Prostate gland (tissue), 2 donors: Measurements from ENCODE around the gene PLXNB2. TPM values are rescaled to one million over a fixed set of nuclear protein-coding genes. Genes with fewer than 3 reads are reported as not detected.

ENCODE experiments used
- DNase-seq: peaks from one replicate; pipeline ENCODE4 v3.0.0-alpha.2; 2019; ENCODE audit warnings: low spot score
- H3K27ac ChIP-seq, 2 donors: fragments of 200-600 bp; sonication (generic); 2 replicates each; pipeline ENCODE4 v1.5.1; 2017 to 2019
- H3K27me3 ChIP-seq: fragments of 200-600 bp; sonication (generic); replicated peaks from 2 replicates; pipeline ENCODE4 v1.5.1; 2019; ENCODE audit not compliant: insufficient read depth
- H3K36me3 ChIP-seq, 2 donors: fragments of 200-600 bp; sonication (generic); 1 replicate in 1 of 2; 2 replicates in 1 of 2; pipeline versions ENCODE4 v1.5.1 to v1.8.1; 2017 to 2019
- H3K4me1 ChIP-seq: fragments of 200-600 bp; sonication (generic); replicated peaks from 2 replicates; pipeline ENCODE4 v1.5.1; 2019
- H3K4me3 ChIP-seq, 2 donors: fragments of 200-600 bp; sonication (generic); 2 replicates each; pipeline ENCODE4 v1.5.1; 2017 to 2019
- H3K9me3 ChIP-seq: fragments of 200-600 bp; sonication (generic); 2 replicates; pipeline ENCODE4 v1.5.1; 2017
- CTCF ChIP-seq, 4 experiments: fragments of 200-600 bp in 2 of 4; fragments of 450-650 bp in 2 of 4; sonication (generic) in 2 of 4; IDR thresholded peaks; 1 replicate in 3 of 4; 2 replicates in 1 of 4; pipeline ENCODE4 v1.5.1; 2016 to 2019; ENCODE audit warnings: antibody characterized with exemption in 4 of 4, mild to moderate bottlenecking in 2 of 4, moderate library complexity in 2 of 4
- POLR2A ChIP-seq: fragments of 450-650 bp; IDR thresholded peaks from one replicate; pipeline ENCODE4 v1.6.1; 2016; ENCODE audit warnings: antibody characterized with exemption, mild to moderate bottlenecking
- POLR2AphosphoS5 ChIP-seq: sonication (generic); formaldehyde crosslinking; IDR thresholded peaks from one replicate; pipeline ENCODE4 v1.6.1; 2017; ENCODE audit warnings: antibody characterized with exemption
- WGBS: methylation state at CpG from one replicate; pipeline ENCODE4 v1.1.5; 2018; 5-methylcytosine and 5-hydroxymethylcytosine counted together
- intact Hi-C: fragments of 100-400 bp; cut with DNase I; formaldehyde crosslinking; loops from one replicate; pipeline ENCODE4 v1.14.2; 2022
- total RNA-seq, 2 donors: library from RNA; depleted of rRNA; stranded (reverse); fragments of >200 nt; gene quantifications; one replicate each; pipeline ENCODE4 v1.1.0, GENCODE V29; 2016

The PLXNB2 gene
- total RNA-seq, 2 donors from 2014 or later, result 259 to 309 TPM

DNA sequence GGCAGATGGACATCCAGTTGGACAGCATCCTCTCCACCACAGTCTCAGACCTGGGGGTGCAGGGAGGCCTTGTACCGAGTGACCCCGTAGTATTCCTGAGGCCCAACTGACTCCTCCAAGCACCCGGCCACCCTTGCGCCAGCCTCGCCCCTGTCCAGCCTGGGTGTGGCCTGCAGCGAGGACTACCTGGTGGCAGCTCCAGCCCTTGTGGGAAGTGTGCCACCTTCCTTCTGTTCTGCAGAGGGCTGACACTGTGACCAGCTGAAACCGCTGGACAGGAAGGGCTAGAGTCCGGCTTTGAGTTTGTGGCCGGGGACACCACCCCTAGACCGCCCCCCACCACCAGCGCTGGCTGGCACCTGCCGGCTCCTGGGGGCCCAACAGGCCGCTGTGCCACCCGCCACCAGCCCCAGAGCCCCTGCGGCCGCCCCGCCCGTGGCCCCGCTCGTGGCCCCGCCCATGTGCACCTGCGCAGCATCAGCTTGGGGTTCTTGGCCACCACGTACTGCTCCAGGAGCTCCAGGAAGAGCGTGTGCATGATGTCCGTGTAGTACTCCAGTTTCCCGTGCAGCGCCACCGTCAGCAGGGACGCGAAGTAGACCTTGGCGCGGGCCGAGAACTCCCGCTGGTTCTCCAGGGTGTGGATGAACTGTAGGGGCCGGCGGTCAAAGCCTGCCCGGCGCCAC lies 27.3 kb downstream of the PLXNB2 start:
- Histone ChIP-seq H3K27me3 (no peaks in the 10 kb centered on the region), H3K27ac (no peak overlapping the region), H3K9me3 (no peaks in the 10 kb centered on the region), H3K4me1 (peaks cover 14% of the 10 kb centered on the region), H3K36me3 (peaks cover 27 to 44% of the 10 kb centered on the region in 2 donors), H3K4me3 (no peak overlapping the region)
- no peak for TF ChIP-seq POLR2A
- no peak for TF ChIP-seq POLR2AphosphoS5
- TF ChIP-seq CTCF (IDR thresholded peaks at IDR 0.05), result no peak
- intact Hi-C loops, result no loop called here
- whole genome bisulfite sequencing, result 88% methylated on average over 29 of the region's 38 CpGs
- no peak for DNase-seq

DNA sequence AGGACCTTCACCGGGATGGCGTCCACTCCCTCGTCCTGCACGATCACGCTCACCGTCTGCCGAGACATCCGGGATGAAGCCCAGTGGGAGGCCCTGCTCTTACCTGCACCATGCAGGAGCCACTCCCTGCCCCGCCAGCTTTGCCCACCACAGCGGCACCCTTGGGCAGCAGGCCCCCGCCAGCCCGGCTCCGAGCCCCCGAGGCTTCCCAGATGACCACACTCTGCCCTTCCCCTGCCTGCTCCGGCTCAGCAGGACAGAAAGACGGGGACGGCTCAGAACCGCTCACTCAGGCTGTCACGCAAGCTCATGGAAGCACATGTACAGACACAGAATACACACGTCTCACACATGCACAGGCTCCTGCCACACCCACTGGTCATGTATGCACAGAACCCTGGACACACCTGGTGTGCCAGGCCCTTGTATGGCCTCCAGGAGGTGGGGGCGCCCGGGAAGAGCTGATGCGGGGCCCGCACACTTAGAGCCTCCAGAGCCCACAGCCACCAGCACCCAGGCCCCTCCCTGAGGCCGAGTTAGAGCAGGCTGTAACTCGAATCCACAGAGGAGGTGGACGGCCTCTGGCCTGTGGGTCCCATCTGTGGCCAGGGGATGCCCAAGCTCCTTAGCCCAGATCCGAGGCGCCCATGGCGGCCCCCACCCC lies 28.4 kb downstream of the PLXNB2 start:
- DNase-seq, result no peak
- Histone ChIP-seq H3K36me3 (peaks cover 27 to 40% of the 10 kb centered on the region in 2 donors), H3K27me3 (no peaks in the 10 kb centered on the region), H3K4me3 (no peak overlapping the region), H3K27ac (no peak overlapping the region), H3K9me3 (no peaks in the 10 kb centered on the region), H3K4me1 (peaks cover 14% of the 10 kb centered on the region)
- TF ChIP-seq CTCF (IDR thresholded peaks at IDR 0.05), result no peak
- TF ChIP-seq POLR2A, result no peak
- no peak for TF ChIP-seq POLR2AphosphoS5
- intact Hi-C loops, result no loop called here
- WGBS, result 90% methylated on average over 30 of the region's 30 CpGs

- Histone ChIP-seq H3K36me3 (peaks cover 27 to 34% of the 10 kb centered on the region in 2 donors), H3K27ac (no peak overlapping the region), H3K4me1 (peaks cover 14% of the 10 kb centered on the region), H3K27me3 (no peaks in the 10 kb centered on the region), H3K9me3 (no peaks in the 10 kb centered on the region), H3K4me3 (no peak overlapping the region)
- intact Hi-C loops, result no loop called here
- DNase-seq, result no peak
- TF ChIP-seq CTCF (IDR thresholded peaks at IDR 0.05) (no peak), POLR2A (no peak), POLR2AphosphoS5 (no peak)
- 95% methylated on average over 21 of the region's 21 CpGs for WGBS
Measured at GRCh38 chr22:50278461-50278860, 29.0 kb downstream of the PLXNB2 start.

DNA sequence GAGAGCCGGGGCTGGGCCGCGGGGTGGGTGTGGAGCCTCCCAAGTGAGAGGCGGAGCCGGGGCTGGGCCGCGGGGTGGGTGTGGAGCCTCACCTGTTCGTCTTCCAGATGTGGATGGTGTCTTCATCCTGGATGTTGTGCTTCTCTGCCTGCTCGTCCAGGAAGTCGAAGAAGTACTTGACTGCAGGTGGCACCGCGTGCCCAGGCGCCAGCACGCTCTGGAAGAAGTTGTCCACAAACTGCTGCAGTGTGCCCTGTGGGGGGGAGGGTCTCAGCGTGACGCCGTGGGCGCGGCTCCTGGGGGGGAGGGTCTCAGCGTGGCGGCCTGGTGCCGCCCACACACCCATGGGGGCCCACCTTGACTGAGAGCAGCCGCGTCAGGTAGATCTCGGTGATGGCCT lies 29.7 kb downstream of the PLXNB2 start:
- H3K27me3 ChIP-seq, result no peaks in the 10 kb centered on the region
- no peak overlapping the region for H3K27ac ChIP-seq
- H3K36me3 ChIP-seq, result peaks cover 27 to 34% of the 10 kb centered on the region in 2 donors
- no peak for TF ChIP-seq POLR2A
- no peak for TF ChIP-seq CTCF (IDR thresholded peaks at IDR 0.05)
- no peak for TF ChIP-seq POLR2AphosphoS5
- intact Hi-C loops, result no loop called here
- DNase-seq, result no peak
- no peak overlapping the region for H3K4me3 ChIP-seq
- H3K4me1 ChIP-seq, result peaks cover 9% of the 10 kb centered on the region
- no peaks in the 10 kb centered on the region for H3K9me3 ChIP-seq
- 71% methylated on average over 25 of the region's 25 CpGs for WGBS

- WGBS, result 48% methylated on average over 23 of the region's 25 CpGs
- DNase-seq, result peak; percentile 57
- Histone ChIP-seq H3K36me3 (peaks cover 21 to 31% of the 10 kb centered on the region in 2 donors), H3K4me3 (no peak overlapping the region), H3K4me1 (peaks cover 4% of the 10 kb centered on the region), H3K27ac (no peak overlapping the region), H3K27me3 (no peaks in the 10 kb centered on the region), H3K9me3 (no peaks in the 10 kb centered on the region)
- intact Hi-C loops, result no loop called here
- TF ChIP-seq POLR2AphosphoS5, result no peak
- TF ChIP-seq CTCF (IDR thresholded peaks at IDR 0.05), result peak; percentile 12 to 80 (median 36)
Measured at GRCh38 chr22:50276143-50276542, 31.3 kb downstream of the PLXNB2 start.
